ENCODE measurements around the gene HOXD9. TPM values are rescaled to one million over a fixed set of nuclear protein-coding genes. Genes with fewer than 3 reads are reported as not detected.

Gene HOXD9
- total and polyA plus RNA-seq, 5 donors from 2014 or later: not detected

DNA sequence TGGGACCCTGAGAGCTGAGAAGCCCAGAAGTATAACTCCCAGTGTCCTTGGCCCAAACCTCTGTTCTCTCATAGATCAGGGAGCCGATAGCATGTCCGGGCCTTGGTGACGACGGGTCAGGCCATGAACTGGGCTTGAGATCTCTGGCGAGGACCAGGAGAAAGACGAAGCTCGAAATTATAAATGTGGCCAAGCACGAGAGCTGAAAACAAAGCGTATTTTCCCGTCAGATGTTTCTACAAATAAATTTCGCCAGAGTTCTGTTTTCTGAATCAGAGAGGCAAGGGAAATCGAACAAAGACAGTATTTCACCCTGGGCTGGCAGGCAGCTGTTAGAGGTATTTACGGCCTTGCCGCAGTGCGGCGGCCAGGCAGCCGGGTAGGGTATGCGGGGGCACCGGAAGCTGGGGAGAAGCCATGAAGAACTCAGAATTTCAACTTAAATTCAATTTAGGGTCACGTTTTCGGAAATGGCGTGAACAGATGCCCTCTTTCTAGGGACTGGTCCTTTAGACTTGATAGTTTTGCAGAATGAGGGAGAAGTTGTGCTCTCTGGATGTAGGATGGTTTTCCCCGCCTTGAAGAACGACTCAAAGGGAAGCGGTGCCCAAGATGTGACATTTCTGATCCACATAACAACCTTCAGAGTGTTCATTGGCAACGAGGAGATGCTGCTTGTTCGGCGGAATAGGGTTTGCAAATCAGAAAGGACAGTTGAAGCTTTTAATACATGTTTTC is 16.6 kb downstream of the HOXD9 start:
- peaks cover 6 to 15% of the 10 kb centered on the region in 2 experiments for H3K9me3 ChIP-seq (ENCODE audit: control insufficient read depth in 2 of 2, low read length in 2 of 2)
- no peak overlapping the region for H3K4me3 ChIP-seq (ENCODE audit: low read depth, low read length)
- Mint-ChIP-seq H3K4me1 (peaks cover 0 to 37% (median 20%) of the 10 kb centered on the region in 4 donors), H3K27ac (peak overlapping the region in 1 of 3 donors; percentile 60), H3K4me3 (peak overlapping the region in 3 of 4 donors; percentile 44 to 52 (median 50)), H3K9me3 (peaks cover 0 to 27% (median 5%) of the 10 kb centered on the region in 7 donors), H3K36me3 (peaks cover 4% of the 10 kb centered on the region), H3K27me3 (peaks cover 88% of the 10 kb centered on the region)
- H3K27ac ChIP-seq (ENCODE audit: insufficient read depth, low read length, poor library complexity, severe bottlenecking): no peak overlapping the region
- DNase-seq: no peak
- no peak for ATAC-seq (ENCODE audit: low read depth in 2 of 2)
- no peaks in the 10 kb centered on the region for H3K36me3 ChIP-seq (ENCODE audit: control insufficient read depth, insufficient read depth, low read length)
- peaks cover 65% of the 10 kb centered on the region for H3K27me3 ChIP-seq (ENCODE audit: control insufficient read depth, insufficient read depth, low read length)
- H3K4me1 ChIP-seq (ENCODE audit: control insufficient read depth, insufficient read depth, low read length, poor library complexity, severe bottlenecking): peaks cover 28% of the 10 kb centered on the region

DNA sequence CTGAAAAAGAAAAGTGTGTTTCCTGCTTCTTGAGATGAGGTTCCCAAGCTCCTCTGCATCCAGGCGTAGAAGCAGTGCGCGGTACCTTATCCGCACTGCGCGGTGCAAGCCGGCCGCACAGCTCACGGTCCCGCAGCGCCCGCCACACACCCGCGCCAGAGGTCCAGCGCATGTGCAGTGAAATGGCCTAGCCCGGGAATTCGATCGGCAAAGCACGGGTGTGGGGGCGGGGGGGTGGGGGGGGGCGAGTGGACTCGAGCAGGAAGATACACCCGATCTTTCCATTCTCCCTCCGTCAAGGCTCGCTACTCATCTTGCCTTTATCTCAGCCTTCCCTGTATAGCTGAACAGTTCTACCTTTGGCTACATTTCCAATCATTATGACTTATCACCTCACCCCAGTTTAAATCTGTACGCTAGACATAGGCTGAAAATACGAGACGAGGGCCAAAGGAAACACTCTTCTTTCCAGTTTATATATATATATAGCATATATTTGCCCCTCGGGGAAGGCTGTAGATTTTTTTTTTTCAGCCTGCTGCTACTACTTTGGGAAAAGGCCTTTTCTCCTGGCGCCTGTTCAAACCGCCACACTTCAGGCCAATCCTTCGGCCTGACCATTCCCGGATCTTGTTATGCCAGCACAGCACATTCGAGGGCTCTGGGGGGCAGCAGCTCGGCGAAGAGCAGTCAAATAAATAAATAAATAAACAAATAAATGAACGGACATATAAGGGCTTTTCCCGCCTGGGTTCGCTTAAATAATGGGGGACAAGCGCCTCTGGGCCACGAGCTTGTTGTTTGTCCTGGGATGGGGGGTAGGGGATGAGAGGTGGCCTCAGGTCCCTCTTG is 17.4 kb downstream of the HOXD9 start:
- H3K27me3 ChIP-seq (ENCODE audit: control insufficient read depth, insufficient read depth, low read length): peaks cover 60% of the 10 kb centered on the region
- no peak for DNase-seq
- H3K9me3 ChIP-seq (ENCODE audit: control insufficient read depth in 2 of 2, low read length in 2 of 2): peaks cover 4 to 14% of the 10 kb centered on the region in 2 experiments
- Mint-ChIP-seq H3K27ac (no peak overlapping the region), H3K36me3 (peaks cover 4% of the 10 kb centered on the region), H3K4me3 (peak overlapping the region in 3 of 4 donors; percentile 43 to 50 (median 45)), H3K9me3 (peaks cover 0 to 27% (median 5%) of the 10 kb centered on the region in 7 donors), H3K4me1 (peaks cover 0 to 37% (median 20%) of the 10 kb centered on the region in 4 donors), H3K27me3 (peaks cover 88% of the 10 kb centered on the region)
- no peak overlapping the region for H3K4me3 ChIP-seq (ENCODE audit: low read depth, low read length)
- no peak for ATAC-seq (ENCODE audit: low read depth in 2 of 2)
- H3K36me3 ChIP-seq (ENCODE audit: control insufficient read depth, insufficient read depth, low read length): no peaks in the 10 kb centered on the region
- peaks cover 28% of the 10 kb centered on the region for H3K4me1 ChIP-seq (ENCODE audit: control insufficient read depth, insufficient read depth, low read length, poor library complexity, severe bottlenecking)
- no peak overlapping the region for H3K27ac ChIP-seq (ENCODE audit: insufficient read depth, low read length, poor library complexity, severe bottlenecking)

DNA sequence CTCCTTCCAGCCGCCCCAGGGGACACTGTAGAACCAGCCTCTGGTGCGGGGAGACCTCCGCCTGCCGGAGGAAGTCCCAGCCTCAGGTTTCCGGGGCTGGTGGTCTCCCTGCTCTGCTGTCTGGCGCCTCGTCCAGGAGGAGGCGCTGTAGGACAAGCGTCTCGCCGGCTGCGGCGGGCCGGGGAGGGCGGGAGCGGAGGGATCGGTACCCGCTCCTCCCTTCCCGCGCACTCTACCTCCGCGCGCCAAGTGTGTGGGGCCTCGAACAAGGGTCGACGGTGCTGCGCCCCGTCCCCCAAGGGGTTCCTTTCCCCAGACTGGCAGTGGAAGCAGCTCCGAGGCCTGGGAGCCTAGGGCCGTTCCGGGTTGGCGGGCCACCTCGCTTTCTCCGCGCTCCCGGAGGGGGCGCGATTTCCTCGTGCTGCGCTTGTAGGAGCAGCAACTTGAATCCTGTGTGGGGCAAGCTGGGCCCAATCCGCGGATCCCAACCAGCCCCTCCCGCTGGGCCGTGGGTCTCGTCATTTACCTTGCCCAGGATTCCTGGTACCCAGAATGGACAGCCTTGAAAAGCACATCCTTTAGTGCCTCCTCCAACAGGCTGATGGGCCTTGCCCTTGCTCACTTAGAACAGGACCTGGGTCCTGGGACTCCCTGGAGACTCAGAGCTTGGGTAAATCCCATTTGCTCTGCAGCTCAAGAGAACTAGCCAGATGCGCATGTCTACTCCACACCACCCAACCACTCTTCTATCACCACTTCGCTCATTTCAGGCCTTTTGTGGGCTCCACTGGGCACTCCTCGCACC is 18.2 kb downstream of the HOXD9 start:
- no peak overlapping the region for H3K27ac ChIP-seq (ENCODE audit: insufficient read depth, low read length, poor library complexity, severe bottlenecking)
- Mint-ChIP-seq H3K36me3 (peaks cover 4% of the 10 kb centered on the region), H3K9me3 (peaks cover 0 to 19% (median 5%) of the 10 kb centered on the region in 7 donors), H3K27me3 (peaks cover 88% of the 10 kb centered on the region), H3K4me1 (peaks cover 0 to 32% (median 17%) of the 10 kb centered on the region in 4 donors), H3K27ac (peak overlapping the region in 2 of 3 donors; percentile 51 to 94), H3K4me3 (peak overlapping the region in 3 of 4 donors; percentile 36 to 46 (median 38))
- peak; percentile 42 to 64 for ATAC-seq (ENCODE audit: low read depth in 2 of 2)
- DNase-seq: peak; percentile 30 to 71 (median 50)
- no peak overlapping the region for H3K4me3 ChIP-seq (ENCODE audit: low read depth, low read length)
- no peaks in the 10 kb centered on the region for H3K36me3 ChIP-seq (ENCODE audit: control insufficient read depth, insufficient read depth, low read length)
- H3K27me3 ChIP-seq (ENCODE audit: control insufficient read depth, insufficient read depth, low read length): peaks cover 60% of the 10 kb centered on the region
- H3K4me1 ChIP-seq (ENCODE audit: control insufficient read depth, insufficient read depth, low read length, poor library complexity, severe bottlenecking): peaks cover 26% of the 10 kb centered on the region
- H3K9me3 ChIP-seq (ENCODE audit: control insufficient read depth in 2 of 2, low read length in 2 of 2): peaks cover 4 to 10% of the 10 kb centered on the region in 2 experiments

DNA sequence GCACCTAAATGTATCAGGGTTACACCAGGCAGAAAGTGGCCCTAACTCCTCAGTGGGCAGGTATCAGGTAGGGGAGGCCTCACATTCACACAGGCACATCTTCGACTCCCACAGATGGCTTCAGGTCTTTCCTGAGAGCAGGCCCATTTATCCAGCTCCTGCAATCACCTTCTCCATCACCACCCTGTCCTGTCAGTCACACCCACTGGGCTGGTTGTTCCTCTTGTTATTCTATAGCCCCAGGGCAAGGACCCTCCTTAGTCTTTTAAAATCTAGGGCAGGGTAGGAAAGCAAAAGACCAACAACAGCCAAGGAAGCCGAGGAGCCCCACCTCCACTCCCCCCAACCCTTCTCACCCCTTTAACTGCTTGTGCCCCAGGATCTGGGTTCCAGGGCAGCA is 19.8 kb downstream of the HOXD9 start:
- peaks cover 66% of the 10 kb centered on the region for H3K27me3 ChIP-seq (ENCODE audit: control insufficient read depth, insufficient read depth, low read length)
- no peaks in the 10 kb centered on the region for H3K36me3 ChIP-seq (ENCODE audit: control insufficient read depth, insufficient read depth, low read length)
- peaks cover 12% of the 10 kb centered on the region for H3K4me1 ChIP-seq (ENCODE audit: control insufficient read depth, insufficient read depth, low read length, poor library complexity, severe bottlenecking)
- H3K27ac Mint-ChIP-seq: no peak overlapping the region
- no peak overlapping the region for H3K4me3 Mint-ChIP-seq
- H3K9me3 Mint-ChIP-seq: peaks cover 0 to 18% (median 5%) of the 10 kb centered on the region in 7 donors
- no peak overlapping the region for H3K4me3 ChIP-seq (ENCODE audit: low read depth, low read length)
- peaks cover 4 to 8% of the 10 kb centered on the region in 2 experiments for H3K9me3 ChIP-seq (ENCODE audit: control insufficient read depth in 2 of 2, low read length in 2 of 2)
- H3K36me3 Mint-ChIP-seq: peaks cover 4% of the 10 kb centered on the region
- H3K27me3 Mint-ChIP-seq: peaks cover 91% of the 10 kb centered on the region
- no peak overlapping the region for H3K27ac ChIP-seq (ENCODE audit: insufficient read depth, low read length, poor library complexity, severe bottlenecking)
- DNase-seq (no peak), ATAC-seq (ENCODE audit: low read depth in 2 of 2) (no peak)
- peaks cover 0 to 21% (median 14%) of the 10 kb centered on the region in 4 donors for H3K4me1 Mint-ChIP-seq

DNA sequence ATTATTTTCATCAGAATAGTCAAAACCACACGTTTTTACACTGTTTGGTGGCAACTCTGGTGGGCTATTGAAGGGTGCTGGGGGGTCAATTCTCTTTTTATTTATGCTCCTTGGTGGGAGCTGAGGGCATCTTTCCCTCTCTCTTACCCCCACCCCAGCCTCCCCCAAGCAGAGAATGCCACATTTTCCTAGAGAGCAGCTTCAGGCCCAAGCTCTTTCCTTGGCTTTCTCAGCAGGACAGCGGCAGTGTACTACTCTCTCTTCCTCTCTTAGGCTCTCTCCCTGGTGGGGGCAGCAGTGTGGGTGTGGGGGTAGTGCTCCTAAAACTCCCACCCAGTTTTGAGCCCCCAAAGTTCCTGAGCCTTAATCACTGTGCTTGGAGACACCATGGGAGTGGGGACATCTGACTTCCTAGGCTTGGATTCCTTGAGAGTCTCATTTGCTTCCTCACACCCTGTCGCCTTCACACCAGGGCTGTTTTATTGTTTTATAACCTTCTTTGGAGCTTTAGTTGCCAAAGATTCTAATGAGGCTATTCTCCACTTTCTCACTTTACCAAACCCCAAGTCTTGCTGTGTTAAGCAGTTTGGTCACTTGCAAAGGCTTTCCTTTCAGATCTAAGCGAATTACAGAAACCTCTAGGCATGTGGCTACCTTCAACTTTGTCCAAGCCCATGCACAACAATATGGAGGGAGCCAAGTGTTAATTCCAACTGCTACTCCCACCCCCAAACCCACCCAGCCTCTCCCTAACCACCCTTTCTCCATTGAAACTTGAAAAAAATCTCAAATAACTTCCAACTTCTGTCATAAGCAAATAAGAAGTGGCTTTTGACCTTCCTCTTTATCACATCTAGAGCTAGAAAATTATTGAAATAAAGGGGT is 22.8 kb downstream of the HOXD9 start:
- no peak overlapping the region for H3K4me3 Mint-ChIP-seq
- H3K36me3 ChIP-seq (ENCODE audit: control insufficient read depth, insufficient read depth, low read length): no peaks in the 10 kb centered on the region
- no peak for ATAC-seq (ENCODE audit: low read depth in 2 of 2)
- peaks cover 0 to 14% (median 3%) of the 10 kb centered on the region in 4 donors for H3K4me1 Mint-ChIP-seq
- no peak overlapping the region for H3K27ac Mint-ChIP-seq
- peaks cover 88% of the 10 kb centered on the region for H3K27me3 Mint-ChIP-seq
- peaks cover 0 to under 1% of the 10 kb centered on the region in 2 experiments for H3K9me3 ChIP-seq (ENCODE audit: control insufficient read depth in 2 of 2, low read length in 2 of 2)
- H3K4me3 ChIP-seq (ENCODE audit: low read depth, low read length): no peak overlapping the region
- no peaks in the 10 kb centered on the region for H3K36me3 Mint-ChIP-seq
- H3K9me3 Mint-ChIP-seq: peaks cover 0 to 9% (median 0%) of the 10 kb centered on the region in 7 donors
- H3K4me1 ChIP-seq (ENCODE audit: control insufficient read depth, insufficient read depth, low read length, poor library complexity, severe bottlenecking): peaks cover 8% of the 10 kb centered on the region
- DNase-seq: no peak
- peaks cover 51% of the 10 kb centered on the region for H3K27me3 ChIP-seq (ENCODE audit: control insufficient read depth, insufficient read depth, low read length)
- H3K27ac ChIP-seq (ENCODE audit: insufficient read depth, low read length, poor library complexity, severe bottlenecking): no peak overlapping the region

DNA sequence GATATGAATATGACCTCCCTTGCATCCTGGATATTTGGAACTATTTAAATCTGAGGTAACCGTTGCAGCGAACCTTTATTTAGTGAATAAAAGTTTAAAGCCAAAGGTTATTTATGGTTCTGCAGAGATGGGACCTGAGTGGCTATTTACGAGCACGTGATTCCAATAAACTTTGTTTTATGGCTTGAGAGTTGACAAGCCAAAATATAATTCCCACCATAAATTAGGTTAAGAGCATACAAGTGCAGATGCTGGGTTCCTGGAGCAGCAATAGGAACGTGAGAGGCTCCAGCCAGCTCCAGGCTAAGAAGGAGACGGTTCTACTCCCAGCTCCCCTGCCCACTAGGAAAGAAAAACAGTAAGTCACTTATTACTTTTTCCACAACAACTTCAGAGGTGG is 23.6 kb downstream of the HOXD9 start:
- DNase-seq: no peak
- Histone ChIP-seq H3K27me3 (ENCODE audit: control insufficient read depth, insufficient read depth, low read length) (peaks cover 48% of the 10 kb centered on the region), H3K9me3 (ENCODE audit: control insufficient read depth in 2 of 2, low read length in 2 of 2) (peaks cover 0 to 4% of the 10 kb centered on the region in 2 experiments)

More for the DNA sequence above, 23.6 kb downstream of the HOXD9 start:
- no peak overlapping the region for H3K27ac Mint-ChIP-seq
- peaks cover 0 to 9% (median 0%) of the 10 kb centered on the region in 7 donors for H3K9me3 Mint-ChIP-seq
- no peak overlapping the region for H3K27ac ChIP-seq (ENCODE audit: insufficient read depth, low read length, poor library complexity, severe bottlenecking)
- H3K27me3 Mint-ChIP-seq: peaks cover 90% of the 10 kb centered on the region
- H3K36me3 ChIP-seq (ENCODE audit: control insufficient read depth, insufficient read depth, low read length): no peaks in the 10 kb centered on the region
- no peak overlapping the region for H3K4me3 Mint-ChIP-seq
- H3K4me1 ChIP-seq (ENCODE audit: control insufficient read depth, insufficient read depth, low read length, poor library complexity, severe bottlenecking): peaks cover under 1% of the 10 kb centered on the region
- no peak overlapping the region for H3K4me3 ChIP-seq (ENCODE audit: low read depth, low read length)
- H3K4me1 Mint-ChIP-seq: peaks cover 0 to 13% (median 2%) of the 10 kb centered on the region in 4 donors
- ATAC-seq (ENCODE audit: low read depth in 2 of 2): no peak
- H3K36me3 Mint-ChIP-seq: no peaks in the 10 kb centered on the region
